Measurements from ENCODE around the gene RIPOR3.
"Not testable (repeated sequence)": the region's sequence is repeated elsewhere in the genome, so short reads cannot be mapped to it uniquely, and the experiment has no call there.

RIPOR3 gene

GRCh38 chr20:50654904-50655303 lies 36.4 kb downstream of the RIPOR3 start:
- DNase-seq, result no peak

DNA sequence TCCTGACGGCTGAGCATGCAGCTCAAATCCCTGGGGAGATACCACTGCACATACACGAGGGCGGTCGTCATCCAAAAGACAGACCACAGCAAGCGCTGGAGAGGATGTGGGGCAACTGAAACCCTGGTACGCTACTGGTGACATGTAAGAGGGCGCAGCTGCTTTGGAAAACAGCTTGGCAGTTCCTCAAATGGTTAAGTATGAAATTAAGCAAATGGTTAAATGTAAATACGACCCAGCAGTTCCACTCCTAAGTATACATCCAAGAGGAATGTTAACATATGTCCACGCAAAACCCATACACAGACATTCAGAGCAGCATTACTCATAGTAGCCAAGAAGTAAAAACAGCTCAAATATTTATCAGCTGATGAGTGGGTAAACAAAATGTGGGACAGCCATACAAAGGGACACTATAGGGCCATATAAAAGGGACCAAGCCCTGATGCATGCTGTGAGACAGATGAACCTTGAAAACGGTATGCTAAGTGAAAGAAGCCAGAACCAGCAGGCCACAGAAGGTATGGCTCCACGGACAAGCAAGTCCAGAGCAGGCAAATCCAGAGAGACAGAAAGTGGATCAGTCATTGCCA lies 38.5 kb downstream of the RIPOR3 start:
- DNase-seq, result no peak

DNA sequence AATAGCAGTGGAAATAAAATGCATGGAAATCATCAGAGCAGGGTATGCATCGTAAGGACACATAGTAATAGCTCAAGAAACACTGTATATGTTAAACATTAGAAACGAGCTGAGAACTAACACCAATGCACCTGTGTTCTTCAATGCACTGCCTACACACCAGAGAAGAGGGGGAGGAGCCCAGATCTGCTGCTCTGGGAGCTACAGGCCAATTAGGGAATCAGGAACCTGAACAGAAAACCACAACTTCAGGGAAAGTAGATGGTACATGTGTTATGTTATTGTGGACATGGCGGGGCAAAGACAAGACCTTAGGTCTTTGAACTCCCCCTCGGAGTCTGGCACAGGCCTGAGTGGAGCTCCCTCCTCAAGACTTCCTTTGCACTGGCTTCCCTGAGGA lies 39.7 kb downstream of the RIPOR3 start:
- DNase-seq, result no peak

DNA sequence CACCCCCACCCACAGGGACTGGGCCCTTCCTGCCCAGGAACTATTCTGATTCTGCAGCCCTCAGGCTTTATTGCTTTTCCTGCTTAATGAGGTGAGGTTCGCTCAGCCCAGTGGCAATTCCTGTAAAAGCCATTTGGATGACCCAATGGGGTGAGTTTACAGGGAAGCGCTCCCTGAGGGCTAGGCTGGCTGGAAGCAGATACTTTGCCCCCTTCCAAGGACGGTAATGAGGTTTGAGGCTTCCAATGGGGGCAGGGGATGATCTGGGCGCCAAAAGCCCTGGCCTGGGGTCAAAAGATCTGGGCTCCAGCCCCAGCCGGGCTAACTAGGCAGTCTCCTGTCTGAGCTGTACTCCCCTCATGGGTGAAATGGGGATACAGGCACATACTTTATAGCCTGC lies 41.8 kb downstream of the RIPOR3 start:
- no peak for DNase-seq

GRCh38 chr20:50648651-50649050 lies 42.7 kb downstream of the RIPOR3 start:
- DNase-seq, result no peak

DNA sequence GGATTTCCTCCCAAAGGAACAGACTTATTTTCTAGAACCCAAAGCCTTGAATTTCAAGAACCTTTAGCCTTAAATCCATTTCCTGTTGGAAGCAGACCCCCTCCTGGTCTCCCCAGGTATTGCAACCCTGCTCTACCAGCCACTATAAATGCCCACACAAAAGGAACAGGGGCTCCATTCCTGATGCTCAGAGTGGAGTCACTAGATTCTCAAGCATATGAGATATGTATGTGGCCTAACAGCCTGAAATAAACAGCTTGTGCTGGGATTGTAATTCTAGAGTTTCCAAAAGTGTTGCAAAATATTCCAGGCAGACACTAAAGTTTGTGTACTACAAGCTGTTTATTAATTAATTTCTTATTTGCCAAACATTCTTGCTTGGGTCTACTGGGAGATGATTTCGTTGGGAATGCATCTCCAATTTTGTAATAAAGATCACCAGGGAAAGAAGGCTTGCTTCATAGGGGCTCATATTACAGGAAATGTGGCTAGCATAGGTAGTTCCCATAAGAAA lies 44.8 kb downstream of the RIPOR3 start:
- no peak for DNase-seq

DNA sequence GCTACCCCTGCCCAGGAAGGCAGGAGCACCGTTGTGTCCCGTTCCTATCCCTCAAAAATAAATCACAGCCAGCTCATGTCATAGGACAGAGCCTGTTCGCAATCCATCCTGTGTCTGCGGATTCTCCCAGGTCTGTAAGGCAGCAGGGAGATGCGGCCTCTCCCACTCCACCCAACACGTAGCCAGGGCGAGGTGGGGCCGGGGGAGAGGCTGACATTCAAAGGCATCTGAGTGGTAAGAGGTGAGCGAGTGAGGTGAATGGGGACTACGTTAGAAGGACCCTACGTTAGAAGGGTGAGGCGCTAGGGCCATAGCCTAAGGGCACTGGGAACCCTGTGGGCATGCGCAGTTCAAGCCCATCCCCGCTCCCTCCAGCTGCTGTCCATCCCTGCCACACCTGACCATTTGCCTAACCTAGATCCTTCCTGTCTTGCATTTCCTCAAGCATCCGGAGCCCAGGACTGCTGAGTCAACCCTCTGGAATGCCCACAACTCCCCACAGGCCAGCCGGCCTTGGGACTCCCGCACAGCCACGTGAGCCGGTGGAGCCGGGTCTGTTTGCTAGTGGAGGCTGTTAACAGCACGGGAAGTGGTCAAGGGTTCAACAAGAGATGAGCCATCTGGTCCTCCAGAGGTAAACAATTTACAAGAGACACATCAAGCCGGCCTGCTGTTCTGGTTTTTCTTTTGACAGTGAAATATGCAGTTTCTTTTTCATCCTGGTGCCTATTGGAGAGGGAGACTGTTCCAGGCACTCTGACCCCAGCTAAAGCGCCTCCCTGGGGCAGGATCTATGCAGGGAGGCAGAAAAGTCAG lies 45.9 kb downstream of the RIPOR3 start:
- DNase-seq, result no peak

DNA sequence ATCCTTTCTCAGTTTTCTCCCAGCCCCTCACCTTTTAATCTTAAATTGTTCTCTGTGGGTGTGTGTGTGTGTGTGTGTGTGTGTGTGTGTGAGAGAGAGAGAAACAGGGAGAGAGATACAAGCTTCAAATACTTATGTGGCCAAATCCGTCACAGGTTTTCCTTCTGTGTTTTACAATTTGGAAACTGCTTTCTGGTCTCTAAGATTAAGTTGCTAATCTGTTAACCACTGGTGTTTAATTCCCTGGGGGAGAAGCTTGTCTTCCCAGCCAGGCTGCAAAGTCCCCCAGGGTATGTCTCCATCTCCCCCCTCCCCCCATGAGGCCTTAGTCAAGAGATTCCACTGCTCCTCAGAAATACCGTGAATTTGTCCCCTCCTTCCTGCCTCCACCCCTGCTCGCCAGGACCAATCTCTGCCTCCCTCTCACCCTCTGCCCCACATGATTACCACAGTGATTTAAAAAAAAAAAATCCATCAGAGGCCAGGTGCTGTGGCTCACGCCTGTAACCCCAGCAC lies 49.0 kb downstream of the RIPOR3 start:
- DNase-seq, result no peak

DNA sequence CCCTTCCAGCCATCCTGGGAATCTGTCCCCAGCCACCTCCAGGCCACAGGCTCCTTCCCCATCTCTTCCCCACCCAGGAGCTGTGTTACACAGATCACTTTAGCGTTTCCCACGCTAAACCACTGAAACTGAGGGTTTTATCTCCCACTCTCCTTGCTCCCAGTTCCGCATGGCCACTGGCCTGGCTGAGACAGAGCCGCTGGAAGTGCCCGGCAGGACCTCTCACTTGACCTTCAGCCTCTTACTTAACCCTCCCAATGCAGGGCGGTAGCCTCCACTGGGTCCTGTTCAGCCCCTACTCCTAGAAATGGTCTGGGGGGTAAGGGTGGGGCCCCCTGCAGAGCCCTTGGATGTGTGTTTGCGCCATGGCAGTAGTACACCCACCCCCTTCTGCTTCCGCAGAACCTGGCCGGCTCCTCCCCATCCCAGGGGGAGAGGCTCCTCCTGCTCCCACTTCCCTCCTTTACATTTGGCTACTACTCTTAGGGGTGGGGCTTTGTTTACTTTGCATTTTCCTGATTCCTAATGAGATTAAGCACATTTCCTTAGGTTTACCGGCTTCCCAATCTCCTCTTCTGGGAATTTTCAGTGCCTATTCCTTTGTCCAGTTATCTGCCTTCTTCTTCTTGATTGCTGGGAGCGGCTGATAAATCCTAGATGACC lies 49.6 kb downstream of the RIPOR3 start:
- not testable (repeated sequence) for DNase-seq

GRCh38 chr20:50639971-50640711 lies 51.2 kb downstream of the RIPOR3 start:
- not testable (repeated sequence) for DNase-seq

- not testable (repeated sequence) for DNase-seq
These were observed 53.1 kb downstream of the RIPOR3 start for GRCh38 chr20:50638015-50638847.

GRCh38 chr20:50636601-50637540 lies 54.5 kb downstream of the RIPOR3 start:
- DNase-seq, result no peak

- DNase-seq, result peak; percentile 40
These were observed 55.4 kb downstream of the RIPOR3 start for GRCh38 chr20:50635676-50636600.

DNA sequence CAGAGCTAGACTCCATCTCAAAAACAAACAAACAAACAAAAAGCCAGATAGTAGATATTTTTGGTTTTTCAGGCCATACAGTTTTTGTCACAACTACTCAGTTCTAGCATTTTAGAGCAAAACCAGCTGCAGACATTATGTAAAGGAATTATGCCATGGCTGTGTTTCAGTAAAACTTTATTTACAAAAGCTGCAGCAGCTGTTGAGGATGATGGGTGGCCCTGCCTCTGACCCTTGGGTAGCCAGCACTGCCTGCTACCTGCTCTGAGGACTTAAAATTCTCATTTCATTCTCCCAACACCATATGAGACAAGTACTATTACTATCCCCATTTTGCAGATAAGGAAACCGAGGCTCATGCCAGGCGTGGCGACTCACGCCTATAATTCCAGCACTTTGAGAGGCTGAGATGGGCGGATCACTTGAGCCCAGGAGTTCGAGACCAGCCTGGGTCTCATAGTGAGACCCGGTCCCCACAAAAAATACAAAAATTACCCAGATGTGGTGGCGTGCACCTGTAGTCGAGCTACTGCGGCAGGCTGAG lies 56.3 kb downstream of the RIPOR3 start:
- no peak for DNase-seq

GRCh38 chr20:50634191-50634590 lies 57.2 kb downstream of the RIPOR3 start:
- DNase-seq, result no peak

GRCh38 chr20:50633361-50633760 lies 58.0 kb downstream of the RIPOR3 start:
- no peak for DNase-seq

GRCh38 chr20:50632701-50633100 lies 58.6 kb downstream of the RIPOR3 start:
- no peak for DNase-seq

DNA sequence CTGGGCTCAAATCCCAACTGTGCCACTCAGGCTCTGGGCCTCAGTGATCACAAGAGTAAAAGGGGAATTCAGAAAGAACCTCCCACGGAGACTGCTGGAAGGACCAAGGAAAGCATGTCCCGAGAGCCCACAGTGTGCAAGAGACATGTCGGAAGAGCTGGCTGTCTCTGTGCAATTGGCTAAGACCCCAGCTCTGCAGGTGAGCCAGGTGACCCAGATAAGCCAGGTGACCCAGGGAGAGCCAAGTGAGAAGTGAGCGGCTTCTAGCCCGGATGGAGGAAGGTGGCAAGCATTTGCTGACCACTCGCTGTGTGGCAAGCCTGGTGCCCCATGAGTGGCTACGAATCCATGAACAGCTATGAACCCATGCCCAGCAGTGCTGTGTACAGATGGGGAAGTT lies 59.1 kb downstream of the RIPOR3 start:
- DNase-seq, result no peak

DNA sequence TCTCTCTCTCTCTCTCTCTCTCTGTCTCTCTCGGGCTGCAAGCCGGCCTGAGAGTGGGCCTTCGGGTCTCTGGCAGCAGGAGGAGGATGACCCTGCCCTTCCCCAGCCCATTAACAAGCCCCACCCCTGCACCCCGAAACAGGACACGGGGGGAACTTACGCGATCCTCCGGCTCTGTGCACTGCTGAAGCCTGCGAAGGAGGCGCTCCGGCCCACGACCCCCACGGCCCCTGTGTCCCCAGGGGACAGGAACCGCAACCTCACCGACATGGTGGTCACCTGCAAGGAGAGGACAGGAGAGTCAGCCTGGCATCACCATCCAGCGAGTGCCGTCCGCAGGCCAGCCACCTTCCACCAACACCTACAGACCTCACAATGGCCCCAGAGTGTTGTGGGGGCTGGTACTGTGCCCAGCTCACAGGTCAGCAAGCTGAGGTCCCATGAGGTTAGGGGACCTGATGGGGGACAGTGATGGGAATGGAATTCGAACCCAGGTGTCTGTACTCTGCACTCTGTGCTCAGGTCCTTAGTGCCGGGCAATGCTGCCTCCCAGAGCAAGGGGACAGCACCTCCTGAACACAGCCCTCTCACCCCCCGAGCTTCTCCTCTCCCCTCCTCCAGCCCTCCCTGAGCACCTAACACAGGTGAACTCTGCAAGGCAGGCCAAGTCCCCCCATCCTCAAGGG lies 60.6 kb downstream of the RIPOR3 start:
- DNase-seq, result no peak

Measured in CD4-positive, alpha-beta T cell treated with Interleukin-10 for 1 hour (primary cell).